Muscle of arm (tissue), 12 donors: ENCODE measurements around the gene SPC24. TPM values are rescaled to one million over a fixed set of nuclear protein-coding genes. Genes with fewer than 3 reads are reported as not detected.
"Not testable (repeated sequence)": the region's sequence is repeated elsewhere in the genome, so short reads cannot be mapped to it uniquely, and the experiment has no call there.

ENCODE experiments used
- DNase-seq: peaks from one replicate; pipeline ENCODE4 v3.0.0-alpha.2; 2013
- polyA plus RNA-seq, 12 donors: library from polyadenylated mRNA; unstranded; fragments of 120-200 nt; gene quantifications; one replicate each; pipeline ENCODE4 v1.2.1, GENCODE V29; 2013; ENCODE audit not compliant: insufficient read length in 12 of 12

SPC24 gene
- polyA plus RNA-seq, 12 donors, result 6.9 to 19.1 (median 10.4) TPM; not detected in 2

DNA sequence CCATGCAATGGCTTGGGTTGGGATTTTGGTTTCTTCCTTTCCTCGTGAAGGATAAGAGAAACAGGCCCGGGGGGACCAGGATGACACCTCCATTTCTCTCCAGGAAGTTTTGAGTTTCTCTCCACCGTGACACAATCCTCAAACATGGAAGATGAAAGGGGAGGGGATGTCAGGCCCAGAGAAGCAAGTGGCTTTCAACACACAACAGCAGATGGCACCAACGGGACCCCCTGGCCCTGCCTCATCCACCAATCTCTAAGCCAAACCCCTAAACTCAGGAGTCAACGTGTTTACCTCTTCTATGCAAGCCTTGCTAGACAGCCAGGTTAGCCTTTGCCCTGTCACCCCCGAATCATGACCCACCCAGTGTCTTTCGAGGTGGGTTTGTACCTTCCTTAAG lies 24.1 kb downstream of the SPC24 start:
- no peak for DNase-seq

DNA sequence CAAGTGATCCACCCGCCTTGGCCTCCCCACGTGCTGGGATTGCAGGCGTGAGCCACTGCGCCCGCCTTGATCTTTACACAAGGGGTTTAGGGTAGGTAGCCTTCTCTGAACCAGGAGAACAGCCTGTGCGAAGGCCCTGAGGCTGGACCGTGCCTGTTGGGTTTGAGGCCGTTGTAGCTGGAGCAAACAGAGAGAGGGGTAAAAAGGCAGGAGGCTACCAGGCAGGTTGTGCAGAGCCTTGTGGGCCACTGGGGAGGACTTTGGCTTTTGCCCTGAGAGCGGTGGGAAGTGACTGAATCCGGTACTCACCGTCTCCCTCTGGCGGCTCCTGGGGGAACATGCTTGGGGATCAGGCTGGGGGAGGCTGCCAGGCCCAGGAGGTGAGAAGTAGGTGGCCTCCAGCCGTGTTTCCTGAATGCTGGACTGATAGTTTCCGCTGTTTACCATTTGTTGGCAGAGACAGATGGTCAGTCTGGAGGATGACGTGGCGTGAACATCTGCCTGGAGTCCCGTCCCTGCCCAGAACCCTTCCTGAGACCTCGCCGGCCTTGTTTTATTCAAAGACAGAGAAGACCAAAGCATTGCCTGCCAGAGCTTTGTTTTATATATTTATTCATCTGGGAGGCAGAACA lies 24.6 kb downstream of the SPC24 start:
- DNase-seq, result peak; percentile 73

DNA sequence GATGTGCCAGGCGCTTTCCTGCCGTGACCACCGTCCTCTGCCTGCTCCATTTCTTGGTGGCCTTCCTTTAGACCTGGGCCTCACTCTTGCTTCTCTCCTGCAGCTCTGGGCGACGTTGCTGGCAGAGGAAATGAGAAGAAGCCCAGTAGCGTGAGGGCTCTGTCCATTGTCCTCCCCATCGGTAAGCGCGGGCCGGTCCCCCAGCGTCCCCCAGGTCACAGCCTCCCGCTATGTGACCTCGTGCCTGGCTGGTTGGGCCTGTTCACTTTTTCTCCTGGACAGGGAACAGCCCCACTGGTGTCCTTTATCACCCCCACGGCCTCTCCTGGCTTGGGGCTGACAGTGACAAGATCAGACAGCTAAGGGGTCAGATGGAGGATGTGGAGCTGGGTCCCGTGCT lies 27.7 kb downstream of the SPC24 start:
- DNase-seq, result no peak

DNA sequence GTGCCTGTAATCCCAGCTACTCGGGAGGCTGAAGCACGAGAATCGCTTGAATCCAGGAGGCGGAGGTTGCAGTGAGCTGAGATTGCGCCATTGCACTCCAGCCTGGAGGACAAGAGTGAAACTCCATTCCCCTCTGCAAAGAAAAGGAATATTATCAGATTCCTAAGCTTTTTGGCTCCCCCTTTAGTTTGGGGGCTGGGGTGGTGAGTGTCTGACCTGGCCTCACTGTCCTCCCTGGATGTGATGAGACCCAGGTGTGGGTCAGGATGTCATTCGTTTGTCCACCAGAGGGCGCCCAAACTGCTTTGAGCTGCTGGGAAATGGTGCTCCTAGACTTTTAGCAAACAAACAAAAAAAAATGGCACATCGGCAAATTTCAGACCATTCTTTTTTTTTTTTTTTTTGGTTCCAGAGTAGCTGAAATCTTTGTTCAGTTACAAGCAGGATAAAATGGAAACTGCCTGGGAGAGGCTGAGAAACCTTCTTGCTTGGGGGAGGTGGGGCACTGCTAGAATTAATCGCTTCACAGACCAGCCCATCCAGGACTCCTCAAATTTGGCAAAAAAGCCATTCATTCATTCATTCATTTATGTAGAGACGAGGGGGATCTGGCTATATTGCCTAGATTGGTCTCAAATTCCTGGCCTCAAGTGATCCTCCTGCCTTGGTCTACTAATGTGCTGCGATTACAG lies 29.4 kb downstream of the SPC24 start:
- peak; percentile 81 for DNase-seq

DNA sequence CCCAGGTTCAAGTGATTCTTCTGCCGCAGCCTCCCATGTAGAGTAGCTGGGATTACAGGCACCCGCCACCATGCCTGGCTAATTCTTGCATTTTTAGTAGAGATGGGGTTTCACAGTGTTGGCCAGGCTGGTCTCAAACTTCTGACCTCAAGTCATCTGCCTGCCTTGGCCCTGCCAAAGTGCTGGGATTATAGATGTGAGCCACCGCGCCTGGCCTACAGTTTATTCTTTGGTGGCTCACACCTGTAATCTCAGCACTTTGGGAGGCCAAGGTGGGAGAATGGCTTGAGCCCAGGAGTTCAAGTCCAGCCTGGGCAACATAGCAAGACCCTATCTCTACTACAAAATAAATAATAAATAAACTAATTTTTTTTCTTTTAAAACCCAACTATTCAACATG lies 31.4 kb downstream of the SPC24 start:
- not testable (repeated sequence) for DNase-seq

DNA sequence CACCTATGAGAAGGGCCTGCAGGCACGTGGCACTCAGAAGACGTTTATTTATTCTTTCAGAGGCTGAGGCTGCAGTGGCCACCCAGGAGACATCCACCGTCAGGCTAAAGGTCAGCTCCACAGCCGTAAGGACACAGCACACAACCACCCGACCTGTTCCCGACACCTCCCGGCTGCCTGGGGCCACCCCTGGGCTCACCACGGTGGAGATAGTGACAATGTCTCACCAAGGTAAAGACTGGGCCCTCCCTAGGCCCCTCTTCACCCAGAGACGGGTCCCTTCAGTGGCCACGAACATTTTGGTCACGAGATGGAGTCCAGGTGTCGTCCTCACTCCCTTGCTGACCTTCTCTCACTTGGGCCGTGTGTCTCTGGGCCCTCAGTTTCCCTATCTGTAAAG lies 32.5 kb downstream of the SPC24 start:
- no peak for DNase-seq

DNA sequence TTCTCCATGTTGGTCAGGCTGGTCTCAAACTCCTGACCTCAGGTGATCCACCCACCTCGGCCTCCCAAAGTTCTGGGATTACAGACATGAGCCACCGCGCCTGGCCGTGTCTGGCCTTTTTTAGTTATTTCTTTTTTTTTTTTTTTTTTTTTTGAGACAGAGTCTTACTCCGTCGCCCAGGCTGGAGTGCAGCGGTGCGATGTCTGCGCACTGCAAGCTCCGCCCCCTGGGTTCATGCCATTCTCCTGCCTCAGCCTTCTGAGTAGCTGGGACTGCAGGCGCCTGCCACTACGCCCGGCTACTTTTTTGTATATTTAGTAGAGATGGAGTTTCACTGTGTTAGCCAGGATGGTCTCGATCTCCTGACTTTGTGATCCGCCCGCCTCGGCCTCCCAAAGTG lies 33.6 kb downstream of the SPC24 start:
- not testable (repeated sequence) for DNase-seq

DNA sequence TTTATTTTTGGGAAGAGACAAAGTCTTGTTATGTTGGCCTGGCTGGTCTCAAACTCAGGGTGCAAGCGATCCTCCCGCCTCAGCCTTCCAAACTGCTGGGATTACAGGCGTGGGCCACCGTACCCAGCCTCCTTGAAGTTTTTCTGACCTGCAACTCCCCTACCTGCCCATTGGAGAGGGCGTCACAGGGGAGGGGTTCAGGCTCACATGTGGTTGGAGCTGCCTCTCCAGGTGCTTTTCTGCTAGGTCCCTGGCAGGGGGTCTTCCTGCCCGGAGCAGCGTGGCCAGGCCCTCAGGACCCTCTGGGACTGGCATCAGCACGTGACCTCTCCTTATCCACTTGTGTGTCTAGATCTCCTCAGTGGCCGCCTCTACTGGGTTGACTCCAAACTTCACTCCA lies 39.1 kb downstream of the SPC24 start:
- no peak for DNase-seq

DNA sequence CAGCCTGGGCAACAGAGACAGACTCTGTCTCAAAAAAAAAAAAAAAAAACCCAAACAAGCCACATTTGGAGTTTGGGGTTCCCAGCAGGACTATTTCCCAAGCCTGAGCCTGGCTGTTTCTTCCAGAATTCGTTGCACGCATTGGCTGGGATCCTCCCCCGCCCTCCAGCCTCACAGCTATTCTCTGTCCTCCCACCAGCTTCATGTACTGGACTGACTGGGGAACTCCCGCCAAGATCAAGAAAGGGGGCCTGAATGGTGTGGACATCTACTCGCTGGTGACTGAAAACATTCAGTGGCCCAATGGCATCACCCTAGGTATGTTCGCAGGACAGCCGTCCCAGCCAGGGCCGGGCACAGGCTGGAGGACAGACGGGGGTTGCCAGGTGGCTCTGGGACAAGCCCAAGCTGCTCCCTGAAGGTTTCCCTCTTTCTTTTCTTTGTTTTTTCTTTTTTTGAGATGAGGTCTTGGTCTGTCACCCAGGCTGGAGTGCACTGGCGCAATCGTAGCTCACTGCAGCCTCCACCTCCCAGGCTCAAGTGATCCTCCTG lies 39.6 kb downstream of the SPC24 start:
- no peak for DNase-seq

DNA sequence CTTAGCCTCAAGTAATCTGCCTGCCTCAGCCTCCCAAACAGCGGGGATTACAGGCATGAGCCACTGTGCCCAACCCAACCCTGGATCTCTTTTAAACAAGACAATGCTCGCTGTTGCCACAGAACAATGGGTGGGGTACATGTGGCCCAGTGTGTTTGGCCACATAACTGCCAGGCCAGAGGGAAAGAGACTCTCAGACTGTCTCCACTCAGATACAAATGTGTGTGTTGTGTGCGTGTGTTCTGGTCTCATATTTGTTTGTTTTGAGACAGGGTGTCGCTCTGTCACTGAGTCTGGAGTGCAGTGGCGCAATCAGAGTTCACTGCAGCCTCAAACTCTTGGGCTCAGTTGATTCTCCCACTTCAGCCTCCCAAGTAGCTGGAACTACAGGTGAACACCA lies 40.5 kb downstream of the SPC24 start:
- no peak for DNase-seq

DNA sequence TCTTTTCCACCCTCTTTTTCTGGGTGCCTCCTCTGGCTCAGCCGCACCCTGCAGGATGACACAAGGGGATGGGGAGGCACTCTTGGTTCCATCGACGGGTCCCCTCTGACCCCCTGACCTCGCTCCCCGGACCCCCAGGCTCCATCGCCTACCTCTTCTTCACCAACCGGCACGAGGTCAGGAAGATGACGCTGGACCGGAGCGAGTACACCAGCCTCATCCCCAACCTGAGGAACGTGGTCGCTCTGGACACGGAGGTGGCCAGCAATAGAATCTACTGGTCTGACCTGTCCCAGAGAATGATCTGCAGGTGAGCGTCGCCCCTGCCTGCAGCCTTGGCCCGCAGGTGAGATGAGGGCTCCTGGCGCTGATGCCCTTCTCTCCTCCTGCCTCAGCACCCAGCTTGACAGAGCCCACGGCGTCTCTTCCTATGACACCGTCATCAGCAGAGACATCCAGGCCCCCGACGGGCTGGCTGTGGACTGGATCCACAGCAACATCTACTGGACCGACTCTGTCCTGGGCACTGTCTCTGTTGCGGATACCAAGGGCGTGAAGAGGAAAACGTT lies 42.4 kb downstream of the SPC24 start:
- no peak for DNase-seq

DNA sequence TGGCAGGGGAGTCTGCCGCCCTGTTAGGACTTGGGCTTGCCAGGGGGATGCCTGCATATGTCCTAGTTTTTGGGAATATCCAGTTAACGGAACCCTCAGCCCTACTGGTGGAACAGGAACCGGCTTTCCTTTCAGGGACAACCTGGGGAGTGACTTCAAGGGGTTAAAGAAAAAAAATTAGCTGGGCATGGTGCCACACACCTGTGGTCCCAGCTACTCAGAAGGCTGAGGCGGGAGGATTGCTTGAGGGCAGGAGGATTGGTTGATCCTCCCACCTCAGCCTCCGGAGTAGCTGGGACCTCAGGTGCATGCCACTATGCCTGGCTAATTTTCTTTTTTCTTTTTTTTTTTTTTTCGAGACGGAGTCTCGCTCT lies 43.8 kb downstream of the SPC24 start:
- DNase-seq, result no peak

DNA sequence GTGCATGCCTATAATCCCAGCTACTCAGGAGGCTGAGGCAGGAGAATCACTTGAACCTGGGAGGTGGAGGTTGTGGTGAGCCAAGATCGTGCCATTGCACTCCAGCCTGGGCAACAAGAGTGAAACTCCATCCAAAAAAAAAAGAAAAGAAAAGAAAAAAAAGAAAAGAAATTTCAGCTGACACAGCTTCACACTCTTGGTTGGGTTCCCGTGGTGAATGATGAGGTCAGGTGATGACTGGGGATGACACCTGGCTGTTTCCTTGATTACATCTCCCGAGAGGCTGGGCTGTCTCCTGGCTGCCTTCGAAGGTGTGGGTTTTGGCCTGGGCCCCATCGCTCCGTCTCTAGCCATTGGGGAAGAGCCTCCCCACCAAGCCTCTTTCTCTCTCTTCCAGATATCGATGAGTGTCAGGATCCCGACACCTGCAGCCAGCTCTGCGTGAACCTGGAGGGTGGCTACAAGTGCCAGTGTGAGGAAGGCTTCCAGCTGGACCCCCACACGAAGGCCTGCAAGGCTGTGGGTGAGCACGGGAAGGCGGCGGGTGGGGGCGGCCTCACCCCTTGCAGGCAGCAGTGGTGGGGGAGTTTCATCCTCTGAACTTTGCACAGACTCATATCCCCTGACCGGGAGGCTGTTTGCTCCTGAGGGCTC lies 44.3 kb downstream of the SPC24 start:
- no peak for DNase-seq

DNA sequence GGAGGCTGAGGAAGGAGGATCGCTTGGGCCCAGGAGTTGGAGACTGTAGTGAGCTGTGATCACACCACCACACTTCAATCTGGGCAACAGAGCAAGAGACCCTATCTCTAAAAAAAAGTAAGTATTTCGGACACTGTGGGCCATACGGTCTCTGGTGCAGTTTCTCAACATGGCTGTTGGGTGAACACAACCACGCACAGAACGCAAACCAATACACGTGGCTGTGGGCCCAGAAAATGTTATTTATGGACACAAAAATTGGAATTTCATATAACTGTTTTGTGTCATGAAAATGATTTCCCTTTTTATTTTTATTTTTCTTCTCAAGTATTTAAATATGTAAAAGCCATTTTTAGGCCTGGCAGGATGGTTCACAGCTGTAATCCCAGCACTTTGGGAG lies 46.8 kb downstream of the SPC24 start:
- no peak for DNase-seq

DNA sequence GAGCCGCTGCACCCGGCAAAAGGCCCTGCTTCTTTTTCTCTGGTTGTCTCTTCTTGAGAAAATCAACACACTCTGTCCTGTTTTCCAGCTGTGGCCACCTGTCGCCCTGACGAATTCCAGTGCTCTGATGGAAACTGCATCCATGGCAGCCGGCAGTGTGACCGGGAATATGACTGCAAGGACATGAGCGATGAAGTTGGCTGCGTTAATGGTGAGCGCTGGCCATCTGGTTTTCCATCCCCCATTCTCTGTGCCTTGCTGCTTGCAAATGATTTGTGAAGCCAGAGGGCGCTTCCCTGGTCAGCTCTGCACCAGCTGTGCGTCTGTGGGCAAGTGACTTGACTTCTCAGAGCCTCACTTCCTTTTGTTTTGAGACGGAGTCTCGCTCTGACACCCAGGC lies 49.1 kb downstream of the SPC24 start:
- no peak for DNase-seq

DNA sequence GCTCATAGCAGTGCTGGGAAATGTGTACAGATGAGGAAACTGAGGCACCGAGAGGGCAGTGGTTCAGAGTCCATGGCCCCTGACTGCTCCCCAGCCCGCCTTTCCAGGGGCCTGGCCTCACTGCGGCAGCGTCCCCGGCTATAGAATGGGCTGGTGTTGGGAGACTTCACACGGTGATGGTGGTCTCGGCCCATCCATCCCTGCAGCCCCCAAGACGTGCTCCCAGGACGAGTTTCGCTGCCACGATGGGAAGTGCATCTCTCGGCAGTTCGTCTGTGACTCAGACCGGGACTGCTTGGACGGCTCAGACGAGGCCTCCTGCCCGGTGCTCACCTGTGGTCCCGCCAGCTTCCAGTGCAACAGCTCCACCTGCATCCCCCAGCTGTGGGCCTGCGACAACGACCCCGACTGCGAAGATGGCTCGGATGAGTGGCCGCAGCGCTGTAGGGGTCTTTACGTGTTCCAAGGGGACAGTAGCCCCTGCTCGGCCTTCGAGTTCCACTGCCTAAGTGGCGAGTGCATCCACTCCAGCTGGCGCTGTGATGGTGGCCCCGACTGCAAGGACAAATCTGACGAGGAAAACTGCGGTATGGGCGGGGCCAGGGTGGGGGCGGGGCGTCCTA lies 50.5 kb downstream of the SPC24 start:
- DNase-seq, result no peak

DNA sequence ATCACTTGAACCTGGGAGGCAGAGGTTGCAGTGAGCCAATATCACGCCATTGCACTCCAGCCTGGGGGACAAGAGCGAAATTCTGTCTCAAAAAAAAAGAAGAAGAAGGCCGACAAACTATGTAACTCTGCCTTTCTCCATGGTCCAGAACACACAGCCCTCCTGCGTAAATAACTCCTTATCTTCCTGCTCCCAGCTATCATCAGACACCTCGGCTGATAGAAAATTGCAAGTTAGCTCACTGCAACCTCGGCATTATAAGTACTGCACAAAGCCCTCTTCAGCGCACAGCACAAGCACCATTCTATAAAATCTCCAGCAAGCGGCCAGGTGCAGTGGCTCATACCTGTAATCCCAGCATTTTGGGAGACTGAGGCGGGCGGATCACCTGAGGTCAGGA lies 51.9 kb downstream of the SPC24 start:
- not testable (repeated sequence) for DNase-seq

DNA sequence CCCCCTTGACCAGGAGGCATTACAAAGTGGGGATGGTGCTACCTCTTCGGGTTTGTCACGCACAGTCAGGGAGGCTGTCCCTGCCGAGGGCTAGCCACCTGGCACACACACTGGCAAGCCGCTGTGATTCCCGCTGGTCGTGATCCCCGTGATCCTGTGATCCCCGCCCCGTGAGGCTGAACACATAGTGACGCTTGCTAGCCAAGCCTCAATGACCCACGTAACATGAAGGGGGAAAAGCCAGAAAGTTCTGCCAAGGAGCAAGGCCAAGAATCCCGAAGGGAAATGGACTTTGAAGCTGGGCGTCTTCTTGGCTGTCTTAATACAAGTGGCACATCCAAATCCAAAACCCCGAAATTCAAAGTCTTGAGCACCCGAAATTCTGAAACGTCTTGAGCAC lies 52.6 kb downstream of the SPC24 start:
- no peak for DNase-seq

DNA sequence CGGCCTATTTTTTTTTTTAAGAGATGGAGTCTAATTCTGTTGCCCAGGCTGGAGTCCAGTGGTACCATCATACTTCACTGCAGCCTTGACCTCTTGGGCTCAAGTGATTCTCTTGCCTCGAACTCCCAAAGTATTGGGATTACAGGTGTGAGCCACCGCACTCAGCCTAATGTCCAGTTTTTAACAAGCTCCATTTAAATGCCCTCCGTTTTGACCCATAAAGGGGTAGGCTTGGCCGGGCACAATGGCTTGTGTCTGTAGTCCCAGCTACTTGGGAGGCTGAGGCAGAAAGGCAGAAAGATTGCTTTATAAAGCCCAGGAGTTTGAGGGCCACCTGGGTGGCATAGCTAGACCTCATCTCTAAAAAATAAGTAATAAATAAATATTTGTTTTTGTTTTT lies 54.5 kb downstream of the SPC24 start:
- no peak for DNase-seq

DNA sequence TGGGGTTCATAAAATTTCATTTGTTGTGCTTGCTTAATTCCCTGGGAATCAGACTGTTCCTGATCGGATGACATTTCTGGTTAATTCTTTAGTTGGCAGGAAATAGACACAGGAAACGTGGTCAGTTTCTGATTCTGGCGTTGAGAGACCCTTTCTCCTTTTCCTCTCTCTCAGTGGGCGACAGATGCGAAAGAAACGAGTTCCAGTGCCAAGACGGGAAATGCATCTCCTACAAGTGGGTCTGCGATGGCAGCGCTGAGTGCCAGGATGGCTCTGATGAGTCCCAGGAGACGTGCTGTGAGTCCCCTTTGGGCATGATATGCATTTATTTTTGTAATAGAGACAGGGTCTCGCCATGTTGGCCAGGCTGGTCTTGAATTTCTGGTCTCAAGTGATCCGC lies 55.5 kb downstream of the SPC24 start:
- DNase-seq, result no peak

DNA sequence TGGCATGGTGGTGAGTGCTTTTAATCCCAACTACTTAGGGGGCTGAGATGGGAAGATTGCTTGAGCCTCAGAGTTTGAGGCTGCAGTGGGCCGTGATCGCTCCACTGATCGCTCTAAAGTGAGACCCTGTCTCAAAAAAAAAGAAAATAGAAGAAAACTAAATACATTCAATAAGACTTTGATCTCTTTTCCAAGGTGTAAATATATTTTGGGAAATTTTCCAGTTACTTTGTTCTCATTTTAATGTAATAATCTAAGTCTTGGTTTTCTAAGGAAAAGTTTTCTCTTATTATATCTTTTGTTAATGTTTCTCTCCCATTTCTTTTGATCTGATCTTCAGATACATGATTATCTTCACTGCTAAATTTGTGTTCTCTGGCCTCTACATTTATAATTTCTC lies 56.7 kb downstream of the SPC24 start:
- no peak for DNase-seq

DNA sequence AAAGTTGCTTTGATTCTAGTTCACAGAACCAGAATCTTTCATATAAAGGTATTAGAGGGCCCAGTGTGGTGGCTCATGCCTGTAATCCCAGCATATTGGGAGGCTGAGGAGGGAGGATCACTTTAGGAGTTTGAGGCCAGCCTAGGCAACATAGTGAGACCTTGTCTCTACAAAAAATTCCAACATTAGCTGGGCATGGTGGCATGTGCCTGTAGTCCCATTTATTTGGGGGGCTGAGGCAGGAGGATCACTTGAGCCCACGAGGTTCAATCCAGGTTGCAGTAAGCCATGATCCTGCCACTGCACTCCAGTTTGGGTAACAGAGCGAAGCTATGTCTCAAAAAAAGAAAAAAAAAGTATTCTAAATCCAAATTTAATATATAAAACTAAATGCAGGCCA lies 57.3 kb downstream of the SPC24 start:
- DNase-seq, result no peak
